Heart left ventricle (tissue), 16 donors: ENCODE measurements around the gene RGS6. TPM values are rescaled to one million over a fixed set of nuclear protein-coding genes. Genes with fewer than 3 reads are reported as not detected.

Source experiments
- ATAC-seq, 4 donors: fragments of 200-7000 bp; cut with Tn5 transposase; one replicate each; pipeline ENCODE4 v1.9.1; 2020 to 2022; ENCODE audit warnings: moderate library complexity in 4 of 4, mild to moderate bottlenecking in 3 of 4, moderate number of reproducible peaks in 1 of 4
- DNase-seq, 5 donors: peaks; one replicate each; pipeline ENCODE4 v3.0.0-alpha.2; 2020
- H3K27ac ChIP-seq, 12 donors: fragments of 200-600 bp; sonication (generic) in 4 of 12; one replicate each; pipeline versions ENCODE4 v1.5.0 to v1.8.0; 2016 to 2022; ENCODE audit warnings: mild to moderate bottlenecking in 2 of 12
- H3K27me3 ChIP-seq, 9 donors: fragments of 200-600 bp; sonication (generic) in 2 of 9; one replicate each; pipeline versions ENCODE4 v1.5.1 to v1.8.0; 2016 to 2022; ENCODE audit warnings: mild to moderate bottlenecking in 3 of 9
- H3K36me3 ChIP-seq, 9 donors: fragments of 200-600 bp; sonication (generic) in 2 of 9; one replicate each; pipeline versions ENCODE4 v1.5.0 to v1.8.0; 2018 to 2022; ENCODE audit warnings: mild to moderate bottlenecking in 2 of 9
- H3K4me1 ChIP-seq, 12 donors: fragments of 200-600 bp; sonication (generic) in 4 of 12; one replicate each; pipeline versions ENCODE4 v1.5.0 to v1.8.0; 2016 to 2022; ENCODE audit warnings: mild to moderate bottlenecking in 3 of 12
- H3K4me3 ChIP-seq, 12 donors: fragments of 200-600 bp; sonication (generic) in 4 of 12; one replicate each; pipeline versions ENCODE4 v1.5.0 to v1.8.0; 2017 to 2022; ENCODE audit warnings: mild to moderate bottlenecking in 9 of 12, moderate library complexity in 4 of 12
- H3K9me3 ChIP-seq, 12 donors: fragments of 200-600 bp; sonication (generic) in 4 of 12; one replicate each; pipeline versions ENCODE4 v1.5.0 to v1.8.0; 2016 to 2022; ENCODE audit warnings: mild to moderate bottlenecking in 1 of 12
- POLR2A ChIP-seq, 2 donors: fragments of 450-650 bp; IDR thresholded peaks; one replicate each; pipeline ENCODE4 v1.6.1; 2017; ENCODE audit warnings: antibody characterized with exemption in 2 of 2, mild to moderate bottlenecking in 2 of 2, moderate library complexity in 2 of 2
- WGBS, 4 donors: extraction: QIAGEN DNeasy Blood & Tissue Kit in 2 of 4; methylation state at CpG; one replicate each; pipeline versions ENCODE4 v1.1.5 to v1.1.7; 2013 to 2018; 5-methylcytosine and 5-hydroxymethylcytosine counted together
- intact Hi-C, 10 donors: fragments of 100-400 bp; cut with DNase I; formaldehyde crosslinking; loops; one replicate each; pipeline versions ENCODE4 v1.11.1 to v1.14.2; 2022
- polyA plus RNA-seq, 2 donors: library from polyadenylated mRNA; stranded (reverse); fragments of 200-250 nt; gene quantifications; one replicate each; pipeline ENCODE4 v1.2.3, GENCODE V29; 2013
- total RNA-seq, 9 donors: library from RNA; depleted of rRNA in 2 of 9; stranded (reverse); fragments of >200 nt in 2 of 9; fragmentation: NEBNext Ultra II Directional in 3 of 9; extraction: Animal tissue kit (Norgen Biotek cat#: 25700) in 3 of 9; gene quantifications; one replicate each; pipeline versions ENCODE4 v1.1.0 to v1.2.4, GENCODE V29; 2016 to 2023
- TF ChIP-seq, protein P1 (sequence below), 12 donors: fragments of 200-600 bp; sonication (generic) in 4 of 12; IDR thresholded peaks; one replicate each; pipeline versions ENCODE4 v1.5.0 to v1.8.0; 2018 to 2022; ENCODE audit warnings: antibody characterized with exemption in 12 of 12, mild to moderate bottlenecking in 5 of 12
- donor health status: ischemic (EF 13 %, LVEDD 7.1; RV severe dilation, severe dysfunction).
- donor health status: healthy with polysubstance abuse.
- donor health status: DM: no; HTN: yes; CAD: no.
- donor health status: DM: no; HTN: no; CAD: no.
- donor health status: ischemic (EF 25% LVEDD 6.9; RV normal size, moderate dysfunction).
- donor health status: ischemic (EF 25% LVEDD 5.7; RV mildly dilated, moderate dysfunction).
- donor health status: healthy.
- donor health status: DM: yes; HTN: yes; CAD: no.
- donor health status: ischemic (EF 35%, LVEDD 5.7; RV mildly dilated, moderate dysfunction).
- donor health status: nonischemic (EF 11% LVEDD 7.7; RV severe dilation, severe dysfunction).
- donor health status: DM: yes; HTN: yes; CAD: no.
- donor health status: PGD.
- donor health status: ischemic (EF 29% LVEDD 5.4; RV normal size, mild dysfunction).
- donor health status: nonischemic (EF 23%, LVEDD 6.1; RV moderate dilation, normal function).

The RGS6 gene
- total and polyA plus RNA-seq, 11 donors = 1.3 to 25.4 (median 15.1) TPM

DNA sequence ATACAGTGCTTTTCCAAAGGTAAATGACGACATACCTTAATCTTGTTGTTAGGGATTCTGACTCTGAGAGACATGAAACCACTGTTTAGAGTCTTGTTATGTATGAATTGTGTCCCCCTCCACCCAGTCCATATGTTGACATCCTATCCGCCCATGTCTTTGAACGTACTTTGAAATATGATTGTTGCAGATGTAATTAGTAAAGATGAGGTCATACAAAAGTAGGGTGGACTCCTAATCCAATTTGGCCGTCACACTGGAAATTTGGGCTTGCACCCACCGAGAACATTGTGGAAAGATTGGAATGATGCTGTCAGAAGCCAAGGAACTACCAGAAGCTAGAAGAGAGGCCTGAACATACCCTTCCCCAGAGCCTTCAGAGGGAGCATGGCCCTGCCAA lies 62.2 kb downstream of the RGS6 start:
- H3K36me3 ChIP-seq = no peaks in the 10 kb centered on the region
- ATAC-seq (no peak), DNase-seq (no peak)
- H3K4me3 ChIP-seq = no peak overlapping the region
- H3K27me3 ChIP-seq = no peaks in the 10 kb centered on the region
- no peak for TF ChIP-seq POLR2A (IDR thresholded peaks at IDR 0.05)
- TF ChIP-seq, protein P1, sequence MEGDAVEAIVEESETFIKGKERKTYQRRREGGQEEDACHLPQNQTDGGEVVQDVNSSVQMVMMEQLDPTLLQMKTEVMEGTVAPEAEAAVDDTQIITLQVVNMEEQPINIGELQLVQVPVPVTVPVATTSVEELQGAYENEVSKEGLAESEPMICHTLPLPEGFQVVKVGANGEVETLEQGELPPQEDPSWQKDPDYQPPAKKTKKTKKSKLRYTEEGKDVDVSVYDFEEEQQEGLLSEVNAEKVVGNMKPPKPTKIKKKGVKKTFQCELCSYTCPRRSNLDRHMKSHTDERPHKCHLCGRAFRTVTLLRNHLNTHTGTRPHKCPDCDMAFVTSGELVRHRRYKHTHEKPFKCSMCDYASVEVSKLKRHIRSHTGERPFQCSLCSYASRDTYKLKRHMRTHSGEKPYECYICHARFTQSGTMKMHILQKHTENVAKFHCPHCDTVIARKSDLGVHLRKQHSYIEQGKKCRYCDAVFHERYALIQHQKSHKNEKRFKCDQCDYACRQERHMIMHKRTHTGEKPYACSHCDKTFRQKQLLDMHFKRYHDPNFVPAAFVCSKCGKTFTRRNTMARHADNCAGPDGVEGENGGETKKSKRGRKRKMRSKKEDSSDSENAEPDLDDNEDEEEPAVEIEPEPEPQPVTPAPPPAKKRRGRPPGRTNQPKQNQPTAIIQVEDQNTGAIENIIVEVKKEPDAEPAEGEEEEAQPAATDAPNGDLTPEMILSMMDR (IDR thresholded peaks at IDR 0.05) = no peak
- peaks cover 0 to 21% (median 1%) of the 10 kb centered on the region in 12 donors for H3K4me1 ChIP-seq
- 75 to 97% (median 84%) methylated on average over 5 of the region's 5 CpGs for WGBS, 4 donors
- intact Hi-C loops = no loop called here
- H3K27ac ChIP-seq = no peak overlapping the region
- H3K9me3 ChIP-seq = peaks cover 0 to 1% (median 0%) of the 10 kb centered on the region in 12 donors

DNA sequence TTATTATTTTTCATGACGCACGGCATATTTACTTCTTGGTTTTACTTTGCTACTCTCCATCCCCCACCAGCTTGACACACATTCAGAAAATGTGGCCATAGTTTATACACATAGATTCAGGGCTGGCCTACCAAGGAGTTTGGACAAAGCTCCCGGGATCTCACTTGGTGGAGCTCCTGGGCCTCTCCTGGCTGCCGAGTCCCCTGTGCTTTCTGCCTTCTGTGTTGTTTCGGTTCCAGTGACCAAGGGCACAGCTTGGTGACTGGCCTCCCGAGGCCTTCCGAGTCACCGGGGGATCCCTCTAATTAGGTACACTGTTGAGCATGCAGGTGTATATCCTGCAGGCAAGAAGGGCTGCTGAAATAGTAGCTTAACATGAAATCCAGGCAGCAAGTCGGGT lies 63.5 kb downstream of the RGS6 start:
- intact Hi-C loops = no loop called here
- H3K36me3 ChIP-seq = no peaks in the 10 kb centered on the region
- H3K27ac ChIP-seq = peak overlapping the region in 3 of 12 donors; percentile 0 to 35 (median 4)
- DNase-seq (no peak), ATAC-seq (peak in 1 of 4 donors; percentile 46)
- 76 to 95% (median 92%) methylated on average over 9 of the region's 9 CpGs for WGBS, 4 donors
- no peak overlapping the region for H3K4me3 ChIP-seq
- peaks cover 0 to 19% (median 2%) of the 10 kb centered on the region in 12 donors for H3K4me1 ChIP-seq
- no peaks in the 10 kb centered on the region for H3K27me3 ChIP-seq
- no peak for TF ChIP-seq POLR2A (IDR thresholded peaks at IDR 0.05)
- TF ChIP-seq, protein P1 (IDR thresholded peaks at IDR 0.05) = no peak
- H3K9me3 ChIP-seq = peaks cover 0 to 5% (median 0%) of the 10 kb centered on the region in 12 donors

DNA sequence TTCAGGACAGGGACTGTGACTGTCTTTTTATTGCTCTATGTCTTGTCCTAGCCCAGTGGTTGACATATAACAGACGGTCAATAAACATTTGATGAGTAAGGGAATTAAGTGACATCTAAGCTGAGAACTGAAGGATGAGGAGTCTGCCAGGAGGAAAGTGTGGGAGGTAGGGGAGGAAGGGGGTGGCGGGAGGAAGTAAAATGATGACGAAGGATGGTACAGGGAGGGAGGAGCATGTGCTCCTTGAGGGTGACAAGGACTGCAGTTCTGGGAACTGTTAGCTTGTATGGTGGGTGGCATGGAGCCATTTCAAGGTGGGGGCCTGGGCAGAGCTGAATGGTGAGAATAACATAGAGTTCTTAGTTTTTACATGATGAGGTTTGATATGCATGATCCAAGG lies 64.4 kb downstream of the RGS6 start:
- no peak overlapping the region for H3K27ac ChIP-seq
- no peak overlapping the region for H3K4me3 ChIP-seq
- TF ChIP-seq, protein P1 (IDR thresholded peaks at IDR 0.05) = no peak
- no peak for TF ChIP-seq POLR2A (IDR thresholded peaks at IDR 0.05)
- ATAC-seq (no peak), DNase-seq (no peak)
- H3K4me1 ChIP-seq = peaks cover 0 to 27% (median 3%) of the 10 kb centered on the region in 12 donors
- H3K36me3 ChIP-seq = no peaks in the 10 kb centered on the region
- WGBS, 4 donors = 71 to 77% (median 74%) methylated on average over 3 of the region's 3 CpGs
- peaks cover 0 to 5% (median 0%) of the 10 kb centered on the region in 12 donors for H3K9me3 ChIP-seq
- intact Hi-C loops = no loop called here
- no peaks in the 10 kb centered on the region for H3K27me3 ChIP-seq

DNA sequence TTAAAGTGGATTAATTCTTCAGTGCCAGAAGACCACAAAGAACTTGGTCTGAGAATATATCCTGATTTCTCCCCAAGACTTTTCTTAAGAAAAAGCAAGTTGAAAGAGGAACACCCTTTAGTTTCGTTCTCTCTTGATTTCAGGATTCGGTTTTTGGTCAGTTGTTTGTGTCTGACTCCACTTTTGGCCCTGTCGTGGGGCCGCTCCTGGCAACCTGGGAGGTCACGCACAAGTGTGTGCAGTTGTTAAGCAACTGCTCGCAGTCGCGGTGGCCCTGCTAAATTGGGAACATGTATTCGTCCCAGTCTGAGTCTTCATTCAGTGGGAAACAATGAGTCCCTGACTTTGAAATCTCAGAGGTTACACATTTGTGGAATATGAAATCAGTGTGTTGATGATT lies 68.7 kb downstream of the RGS6 start:
- no peaks in the 10 kb centered on the region for H3K27me3 ChIP-seq
- peaks cover 0 to 5% (median 0%) of the 10 kb centered on the region in 12 donors for H3K9me3 ChIP-seq
- TF ChIP-seq, protein P1 (IDR thresholded peaks at IDR 0.05) = no peak
- no peak for TF ChIP-seq POLR2A (IDR thresholded peaks at IDR 0.05)
- H3K4me3 ChIP-seq = peak overlapping the region in 2 of 12 donors; percentile 13 to 32
- peak overlapping the region in 9 of 12 donors; percentile 10 to 77 (median 57) for H3K27ac ChIP-seq
- ATAC-seq (peak; percentile 79 to 95 (median 90)), DNase-seq (peak; percentile 35 to 84 (median 67))
- 39 to 62% (median 53%) methylated on average over 9 of the region's 9 CpGs for WGBS, 4 donors
- H3K4me1 ChIP-seq = peaks cover 0 to 29% (median 5%) of the 10 kb centered on the region in 12 donors
- intact Hi-C loops = loop anchor here in 3 of 10 donors (5.0 to 10.0 kb wide), 2 partner anchors 66 to 69 kb away; partner anchors contain the start of gene RGS6 (in 3 of the 3)
- no peaks in the 10 kb centered on the region for H3K36me3 ChIP-seq
